Islet of Langerhans (tissue), 1 donor: Measurements from ENCODE around the gene RSAD2.
"Not testable (repeated sequence)": the region's sequence is repeated elsewhere in the genome, so short reads cannot be mapped to it uniquely, and the experiment has no call there.

Experiments
- FAIRE-seq: peaks from one replicate; lab custom pipeline; 2011; peaks lifted over from hg19 to GRCh38; lab: Jason Lieb, UNC

RSAD2 gene, protein sequence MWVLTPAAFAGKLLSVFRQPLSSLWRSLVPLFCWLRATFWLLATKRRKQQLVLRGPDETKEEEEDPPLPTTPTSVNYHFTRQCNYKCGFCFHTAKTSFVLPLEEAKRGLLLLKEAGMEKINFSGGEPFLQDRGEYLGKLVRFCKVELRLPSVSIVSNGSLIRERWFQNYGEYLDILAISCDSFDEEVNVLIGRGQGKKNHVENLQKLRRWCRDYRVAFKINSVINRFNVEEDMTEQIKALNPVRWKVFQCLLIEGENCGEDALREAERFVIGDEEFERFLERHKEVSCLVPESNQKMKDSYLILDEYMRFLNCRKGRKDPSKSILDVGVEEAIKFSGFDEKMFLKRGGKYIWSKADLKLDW

DNA sequence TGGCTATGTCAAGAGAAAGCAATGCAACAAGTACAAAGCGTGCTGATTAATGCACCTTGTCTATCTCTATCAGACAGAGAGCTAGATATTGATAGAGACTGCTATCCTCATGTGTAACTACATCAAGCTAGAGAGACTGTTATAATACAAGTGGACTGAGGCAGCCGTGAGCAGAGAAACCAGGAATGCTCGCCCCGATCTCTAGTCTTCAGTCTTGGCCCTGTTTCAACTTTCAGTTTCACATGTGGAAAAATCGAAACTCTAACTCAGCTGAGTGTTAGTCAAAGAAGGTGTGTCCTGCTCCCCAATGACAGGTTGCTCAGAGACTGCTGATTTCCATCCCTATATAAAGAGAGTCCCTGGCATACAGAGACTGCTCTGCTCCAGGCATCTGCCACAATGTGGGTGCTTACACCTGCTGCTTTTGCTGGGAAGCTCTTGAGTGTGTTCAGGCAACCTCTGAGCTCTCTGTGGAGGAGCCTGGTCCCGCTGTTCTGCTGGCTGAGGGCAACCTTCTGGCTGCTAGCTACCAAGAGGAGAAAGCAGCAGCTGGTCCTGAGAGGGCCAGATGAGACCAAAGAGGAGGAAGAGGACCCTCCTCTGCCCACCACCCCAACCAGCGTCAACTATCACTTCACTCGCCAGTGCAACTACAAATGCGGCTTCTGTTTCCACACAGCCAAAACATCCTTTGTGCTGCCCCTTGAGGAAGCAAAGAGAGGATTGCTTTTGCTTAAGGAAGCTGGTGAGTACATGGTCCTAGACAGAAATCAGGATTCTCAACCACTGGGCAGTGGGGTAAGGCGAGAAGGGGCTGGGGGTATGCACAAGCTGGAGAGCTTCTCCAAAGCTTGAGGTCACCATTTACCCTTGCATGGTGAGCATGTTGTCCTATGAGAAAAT is at the start of gene RSAD2:
TSS of gene RSAD2 (plus strand) at position 376 of the 903 bp plus-strand sequence. CDS start at position 400, 24 bp downstream.
- peak; percentile 97 for FAIRE-seq

DNA sequence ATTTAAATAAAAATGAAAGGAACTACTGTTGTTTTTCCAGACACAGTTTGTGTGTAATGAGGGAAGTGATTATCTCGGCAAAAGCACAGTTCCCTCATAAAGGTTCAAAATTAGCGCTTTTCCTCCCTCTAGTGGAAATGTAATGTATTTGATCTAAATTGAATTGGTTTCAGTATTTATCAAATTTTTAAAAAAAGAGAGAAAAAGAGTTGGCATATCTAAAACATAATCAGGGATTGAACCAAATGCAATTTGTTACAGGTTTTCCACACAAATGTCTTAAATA is 49.3 kb upstream of the RSAD2 start:
- peak; percentile 99 for FAIRE-seq

DNA sequence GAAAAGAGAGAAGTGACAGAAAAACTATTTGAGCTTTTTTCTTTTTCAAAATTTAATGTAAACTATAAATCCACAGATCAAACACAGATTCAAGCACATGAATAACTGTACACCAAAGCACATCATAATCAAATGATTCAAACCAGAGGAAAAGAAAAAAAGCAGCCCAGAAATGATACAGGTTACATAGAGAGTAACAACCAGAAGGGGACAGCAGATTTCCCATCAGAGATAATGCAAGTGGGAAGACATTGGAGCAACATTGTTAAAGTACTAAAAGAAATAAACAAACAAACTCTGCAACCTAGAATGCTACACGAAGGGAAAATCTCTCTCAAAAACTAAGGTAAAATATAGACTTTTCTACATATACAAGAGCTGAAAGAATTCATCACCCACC is 46.3 kb upstream of the RSAD2 start:
- FAIRE-seq, result no peak

DNA sequence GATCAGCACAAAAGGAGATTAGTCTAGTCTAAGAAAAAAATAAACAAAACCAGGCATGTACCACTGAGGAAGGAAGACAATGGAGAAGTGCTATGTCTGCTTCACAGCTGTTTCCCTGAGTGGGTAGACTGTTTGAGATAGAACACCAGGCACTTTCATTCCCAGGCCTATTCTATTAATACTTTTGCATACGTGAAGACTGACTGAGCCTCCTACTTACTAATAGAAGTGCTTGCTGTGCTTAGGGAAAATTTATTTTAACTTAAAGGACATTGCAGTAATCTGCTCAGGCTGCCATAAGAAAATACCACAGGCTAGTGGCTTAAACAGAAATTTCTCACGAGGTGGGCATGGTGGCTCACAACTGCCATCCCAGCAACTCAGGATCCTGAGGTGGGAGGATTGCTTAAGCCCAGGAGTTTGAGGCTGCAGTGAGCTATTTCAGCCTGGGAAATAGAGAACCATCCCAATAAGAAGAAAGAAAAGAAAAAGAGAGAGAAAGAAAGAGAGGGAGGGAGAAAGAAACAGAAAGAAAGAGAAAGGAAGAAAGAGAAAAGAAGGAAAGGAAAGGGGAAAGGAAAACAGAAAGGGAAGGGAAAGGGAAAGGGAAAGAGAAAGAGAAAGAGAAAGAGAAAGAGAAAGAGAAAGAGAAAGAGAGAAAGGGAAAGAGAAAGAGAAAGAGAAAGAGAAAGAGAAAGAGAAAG is 44.8 kb upstream of the RSAD2 start:
- FAIRE-seq, result no peak

DNA sequence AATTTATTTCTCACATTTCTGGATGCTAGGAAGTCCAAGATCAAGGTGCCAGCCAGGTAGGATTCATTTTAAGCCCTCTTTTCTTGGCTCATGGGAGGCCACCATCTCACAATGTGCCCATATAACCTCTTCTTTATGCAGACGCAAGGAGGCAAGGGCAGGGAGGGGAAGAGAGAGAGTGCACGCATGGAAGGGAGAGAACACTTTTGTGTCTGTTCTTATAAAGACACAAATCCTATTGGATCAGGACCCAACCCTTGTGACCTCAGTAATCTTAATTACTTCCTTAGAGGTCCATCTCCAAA is 44.3 kb upstream of the RSAD2 start:
- no peak for FAIRE-seq

DNA sequence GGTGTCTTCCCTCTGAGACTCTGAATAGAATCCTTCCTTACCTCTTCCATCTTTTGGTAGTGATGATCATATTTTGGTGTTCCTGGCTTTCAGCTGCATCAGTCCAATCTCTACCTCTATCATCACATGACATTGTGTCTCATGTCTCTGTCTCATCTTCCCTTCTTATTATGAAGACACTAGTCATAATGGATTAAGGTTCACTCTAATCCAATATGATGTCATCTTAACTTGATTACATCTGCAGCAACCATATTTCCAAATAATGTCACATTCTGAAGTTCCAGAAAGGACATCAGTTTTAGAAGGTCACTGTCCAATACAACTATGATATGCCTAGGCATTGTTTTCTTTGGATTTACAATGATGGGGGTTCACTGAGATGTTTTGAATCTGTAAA is 43.4 kb upstream of the RSAD2 start:
- no peak for FAIRE-seq

DNA sequence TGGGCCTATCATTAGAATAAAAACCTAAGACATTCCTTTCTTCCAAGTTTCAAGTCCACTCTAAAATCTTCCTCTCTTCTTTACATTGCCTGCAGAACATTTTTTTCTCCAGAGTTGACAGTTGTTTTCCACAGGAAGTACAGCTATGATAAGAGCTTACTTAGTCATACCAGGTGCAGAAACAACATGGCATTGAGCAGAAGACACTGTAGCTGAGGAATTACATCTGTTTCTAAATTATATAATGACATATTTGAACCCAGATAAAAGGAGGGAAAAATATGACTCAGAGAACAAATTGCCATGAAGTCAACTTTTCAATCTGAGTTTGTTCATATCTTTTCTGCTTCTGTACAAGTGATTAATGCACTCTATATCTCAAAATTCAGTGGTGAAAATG is 42.1 kb upstream of the RSAD2 start:
- no peak for FAIRE-seq

- FAIRE-seq, result no peak
Observed at GRCh38 chr2:6838673-6839319, 38.8 kb upstream of the RSAD2 start.

- no peak for FAIRE-seq
Observed at GRCh38 chr2:6841537-6842287, 35.9 kb upstream of the RSAD2 start.

DNA sequence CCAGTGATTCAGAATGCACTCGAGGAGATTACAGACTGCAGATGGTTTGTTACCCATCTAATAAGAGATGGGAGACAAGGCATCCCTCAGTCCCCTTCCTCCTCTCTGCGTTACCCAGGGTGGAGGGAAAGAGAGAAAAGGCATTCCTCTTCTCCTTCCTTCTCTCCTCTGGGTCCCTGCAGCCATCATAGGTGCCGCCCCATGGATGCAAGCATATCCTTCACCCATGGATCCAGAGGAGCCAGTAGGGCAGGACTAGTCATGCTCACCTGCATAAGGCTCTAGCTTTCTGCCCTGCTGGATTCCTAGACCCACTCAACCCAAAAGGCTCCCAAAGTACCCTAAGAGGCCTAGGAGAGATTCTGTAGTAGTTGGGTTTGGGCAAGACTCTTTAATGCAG is 32.3 kb upstream of the RSAD2 start:
- FAIRE-seq, result no peak

- FAIRE-seq, result no peak
Observed at GRCh38 chr2:6845903-6846302, 31.7 kb upstream of the RSAD2 start.

DNA sequence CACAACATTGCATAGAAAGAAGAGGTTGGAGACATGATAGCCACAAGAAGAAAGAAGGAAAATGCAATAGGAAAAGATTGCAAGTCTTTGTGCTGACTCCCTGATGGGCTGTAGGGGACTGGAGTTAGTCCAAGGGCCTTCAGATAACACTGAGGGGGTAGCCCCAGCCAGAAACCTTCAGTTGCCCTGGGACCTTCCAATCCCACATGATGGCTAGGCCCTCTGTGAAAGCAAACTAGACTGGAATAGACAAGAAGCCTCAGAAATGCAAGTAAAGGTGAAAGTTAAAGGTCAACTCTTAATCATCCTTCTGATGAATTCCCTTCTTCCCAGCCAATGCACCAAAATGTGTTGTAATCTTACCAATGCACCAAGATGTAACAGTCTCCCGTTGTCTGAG is 31.0 kb upstream of the RSAD2 start:
- no peak for FAIRE-seq

GRCh38 chr2:6846967-6847681 is 30.5 kb upstream of the RSAD2 start:
- FAIRE-seq, result no peak

- FAIRE-seq, result no peak
Observed at GRCh38 chr2:6852195-6852594, 25.4 kb upstream of the RSAD2 start.

DNA sequence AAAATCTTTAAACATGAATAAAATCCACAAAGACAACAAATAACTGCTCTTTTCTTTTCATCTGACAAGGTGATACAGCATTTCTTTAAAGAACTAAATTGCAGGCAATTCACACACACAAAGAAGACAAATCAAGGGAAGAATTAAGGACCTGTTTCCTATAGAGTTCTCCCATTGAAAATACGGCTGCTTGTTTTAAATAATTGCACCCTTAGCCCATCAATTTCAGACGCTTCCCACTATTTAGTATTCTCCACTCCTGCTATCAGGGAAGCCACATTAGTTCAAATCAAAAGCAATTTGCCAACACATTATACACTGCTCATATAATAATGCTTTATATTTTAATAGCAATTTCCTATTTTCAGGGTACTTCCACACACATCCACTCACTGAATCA is 23.2 kb upstream of the RSAD2 start:
- no peak for FAIRE-seq

- FAIRE-seq, result no peak
Observed at GRCh38 chr2:6855860-6856547, 21.6 kb upstream of the RSAD2 start.

- no peak for FAIRE-seq
Observed at GRCh38 chr2:6856548-6856920, 21.0 kb upstream of the RSAD2 start.

GRCh38 chr2:6858466-6859027 is 19.0 kb upstream of the RSAD2 start:
- not testable (repeated sequence) for FAIRE-seq

GRCh38 chr2:6860296-6860695 is 17.3 kb upstream of the RSAD2 start:
- FAIRE-seq, result no peak

DNA sequence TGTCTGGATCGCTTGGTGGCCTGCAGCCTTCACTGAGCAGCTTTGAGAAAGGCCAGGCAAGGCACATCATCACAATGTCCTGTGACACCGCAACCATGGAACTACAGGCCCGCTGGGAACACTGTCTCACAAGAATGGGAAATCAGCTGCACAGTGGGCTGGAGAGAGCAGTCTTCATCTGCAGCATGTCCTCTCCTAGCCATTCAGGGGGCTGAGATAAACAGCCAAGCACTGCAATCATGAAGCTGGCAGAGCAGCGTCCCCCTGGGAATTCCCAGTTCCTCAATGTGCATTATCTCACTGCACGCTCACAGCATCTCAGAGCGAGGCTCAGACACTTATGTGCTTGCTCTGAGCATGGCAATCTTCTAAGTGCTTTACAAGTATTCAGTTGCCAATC is 13.8 kb upstream of the RSAD2 start:
- no peak for FAIRE-seq
